ENCODE data around the gene MRPS14.

MRPS14 gene

DNA sequence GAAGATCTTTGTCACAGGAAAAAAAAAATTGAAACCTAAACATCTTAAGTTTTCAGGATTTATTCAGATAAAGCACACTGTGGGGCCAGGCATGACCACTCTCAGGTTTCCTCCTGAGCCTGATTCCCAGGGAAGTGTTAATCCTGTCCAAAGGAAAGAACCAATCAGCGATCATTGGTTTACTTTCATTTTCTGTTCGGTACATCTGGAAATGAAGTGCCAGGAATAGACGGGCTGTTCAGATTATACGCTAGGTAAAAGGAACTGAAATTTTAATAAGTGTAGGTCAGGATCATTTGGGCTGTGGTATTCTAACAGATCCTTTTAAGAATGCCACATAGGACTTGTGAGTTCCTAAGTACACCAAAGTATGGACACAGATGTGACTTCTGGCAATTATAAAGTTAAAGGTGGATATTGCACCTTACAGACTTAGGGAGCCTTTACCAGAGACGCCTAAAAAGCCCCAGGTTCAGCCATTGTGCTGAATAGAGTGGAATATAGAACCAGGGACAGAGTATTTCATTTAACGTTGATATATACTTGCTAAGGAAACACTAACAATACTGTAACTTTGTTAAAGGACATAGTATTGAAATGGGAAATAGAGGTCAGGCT lies 32.7 kb downstream of the MRPS14 start:
- no peak for DNase-seq
- intact Hi-C loops (cut with DNase I), result no loop called here

DNA sequence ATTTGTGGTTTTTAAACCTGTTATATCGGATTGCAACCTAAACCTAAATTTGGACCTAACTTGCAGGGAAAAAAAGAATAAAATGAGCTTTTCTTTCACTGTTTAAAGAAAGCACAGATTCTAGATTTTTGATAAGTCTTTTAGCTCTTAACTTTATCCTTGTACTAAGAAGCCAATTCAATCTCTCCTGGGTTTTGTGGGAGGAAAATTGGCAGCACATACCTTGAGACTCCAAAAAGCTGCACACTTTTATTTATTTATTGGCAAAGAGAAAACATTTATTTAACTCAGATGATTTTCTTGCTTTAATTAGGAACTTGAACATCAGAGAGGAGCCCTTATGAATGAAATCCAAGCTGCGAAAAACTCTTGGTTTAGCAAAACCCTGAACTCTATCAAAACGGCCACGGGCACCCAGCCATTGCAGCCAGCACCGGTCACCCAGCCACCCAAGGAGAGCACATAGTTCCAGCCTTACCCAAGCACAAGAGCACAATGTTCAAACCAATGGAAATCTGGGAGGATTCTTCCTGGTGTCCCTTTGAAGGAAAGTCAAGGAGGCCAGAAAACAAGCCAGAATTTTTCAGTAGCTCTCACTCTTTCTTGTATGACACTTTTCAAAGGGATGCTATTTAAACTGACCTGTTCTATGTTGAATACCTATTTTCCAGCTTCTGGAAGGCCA lies 33.5 kb downstream of the MRPS14 start:
- intact Hi-C loops (cut with DNase I), result no loop called here
- peak in 1 of 10 donors; percentile 77 for DNase-seq

DNA sequence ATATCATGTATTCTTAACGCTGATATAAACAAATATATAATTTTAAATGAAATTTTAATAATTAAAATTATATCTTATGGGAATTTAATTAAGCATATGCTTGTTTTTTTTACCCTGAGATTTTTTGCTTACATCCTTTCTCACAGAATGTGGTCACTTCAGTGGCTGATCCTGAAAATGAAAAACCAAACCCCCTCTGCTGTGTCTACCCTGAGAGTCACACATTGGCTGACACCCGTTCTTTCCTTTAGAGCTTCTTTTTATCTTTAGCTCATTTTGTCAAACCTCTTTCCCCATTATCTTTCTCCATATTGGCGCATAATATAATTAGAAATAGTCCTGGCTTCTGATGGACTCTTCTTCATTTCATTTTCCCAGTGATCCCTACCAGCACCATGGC lies 34.2 kb downstream of the MRPS14 start:
- DNase-seq, result no peak
- intact Hi-C loops (cut with DNase I), result no loop called here

DNA sequence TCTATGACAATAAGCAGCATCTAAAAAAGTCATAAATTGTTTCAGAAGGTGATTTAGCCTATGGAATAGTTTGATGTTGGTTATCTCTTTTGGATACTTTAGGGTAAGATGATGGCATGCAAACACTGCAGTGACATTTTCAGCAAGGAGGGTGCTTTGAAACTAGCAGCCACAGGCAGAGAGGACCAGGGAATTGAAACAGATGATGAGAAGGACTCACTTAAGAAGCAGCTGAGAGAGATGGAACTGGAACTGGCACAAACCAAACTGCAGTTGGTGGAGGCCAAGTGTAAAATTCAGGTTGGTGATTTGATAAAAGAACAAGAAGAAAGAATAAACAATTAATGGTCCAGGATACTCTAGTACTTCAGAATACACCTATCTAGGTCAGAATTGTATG lies 34.7 kb downstream of the MRPS14 start:
- intact Hi-C loops (cut with DNase I), result no loop called here

DNA sequence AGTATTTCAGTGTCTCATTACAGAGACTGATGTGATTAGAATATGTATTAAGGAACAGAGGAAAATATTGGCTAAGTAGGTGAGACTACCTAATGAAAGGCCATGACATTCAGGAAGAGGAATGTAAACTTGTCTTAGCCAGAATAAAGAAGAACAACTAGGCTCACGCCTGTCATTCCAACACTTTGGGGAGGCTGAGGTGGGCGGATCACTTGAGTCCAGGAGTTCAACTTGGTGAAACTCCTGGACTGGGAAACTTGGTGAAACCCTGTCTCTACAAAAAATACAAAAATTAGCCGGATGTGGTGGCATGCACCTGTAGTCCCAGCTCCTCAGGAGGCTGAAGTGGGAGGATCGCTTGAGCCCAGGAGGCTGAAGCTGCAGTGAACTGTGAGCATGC lies 38.3 kb downstream of the MRPS14 start:
- intact Hi-C loops (cut with DNase I), result no loop called here
- DNase-seq, result no peak

More for the DNA sequence above, 34.7 kb downstream of the MRPS14 start:
- no peak for DNase-seq

DNA sequence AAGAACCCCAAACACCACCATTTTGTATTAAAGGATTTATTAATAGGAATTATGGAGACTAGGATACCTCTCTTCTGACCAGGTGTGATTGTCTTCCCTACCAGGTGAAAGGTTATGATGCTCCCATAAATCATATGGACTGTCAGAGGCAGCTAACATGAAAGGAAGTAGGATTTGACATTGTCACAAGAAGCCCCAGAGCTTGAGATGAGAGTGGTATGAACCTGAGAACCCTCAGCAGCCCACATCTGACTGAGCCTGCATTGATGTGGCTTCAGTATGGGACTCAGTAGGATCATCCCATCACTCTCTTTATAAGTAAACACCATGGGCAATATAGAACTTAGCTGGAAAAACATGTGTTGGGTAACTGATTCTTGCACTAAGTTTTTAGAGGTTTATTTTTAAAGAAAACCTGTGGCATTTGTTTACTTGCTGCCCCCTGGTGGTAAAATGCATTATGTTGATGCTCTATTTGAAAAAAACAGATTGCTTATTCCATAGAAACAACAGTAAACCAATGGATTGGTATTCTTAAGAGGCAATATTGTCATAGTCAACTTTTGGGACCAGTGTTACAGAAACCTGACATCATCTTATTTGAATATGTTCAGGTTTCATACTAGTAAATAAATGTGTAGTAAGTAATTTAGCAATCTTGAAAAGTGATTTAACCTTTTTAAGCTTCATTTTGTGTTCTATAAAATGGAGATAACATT lies 40.1 kb downstream of the MRPS14 start:
- DNase-seq, result no peak
- intact Hi-C loops (cut with DNase I), result loop anchor here (1.0 kb wide), 1 partner anchor 214 kb away; no protein-coding TSS in a partner anchor

DNA sequence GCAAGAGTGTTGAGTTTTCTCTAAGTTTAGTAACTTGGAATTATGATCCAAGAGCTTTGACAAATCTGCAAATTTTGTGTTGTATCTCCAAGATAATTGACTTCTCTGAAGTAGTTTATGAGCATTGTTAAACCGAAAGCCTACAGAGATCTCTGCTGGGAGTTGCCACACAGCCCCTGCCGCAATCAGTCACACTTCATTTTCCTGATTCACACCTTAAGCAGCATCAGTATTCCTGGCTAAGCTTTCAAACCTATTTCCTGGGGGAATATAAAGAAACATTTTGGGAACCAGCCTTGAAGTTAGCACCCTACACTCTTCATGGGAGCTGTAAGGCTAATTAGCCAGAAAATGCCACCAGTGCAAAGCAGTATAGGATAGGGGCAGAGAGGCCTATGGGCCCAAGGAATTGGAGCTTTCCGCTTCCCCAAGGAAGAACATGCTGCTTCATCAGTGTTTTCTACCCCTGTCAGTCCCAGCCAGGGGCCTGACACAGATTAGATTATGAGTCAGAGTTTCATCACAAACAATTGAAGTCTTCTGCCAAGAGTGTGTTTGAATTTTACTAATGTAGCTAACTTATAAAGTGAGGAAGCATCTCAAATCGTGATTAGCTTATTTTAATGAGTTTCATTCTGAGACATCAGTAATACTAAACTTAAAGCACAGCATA lies 46.7 kb downstream of the MRPS14 start:
- DNase-seq, result peak in 1 of 10 donors; percentile 72
- intact Hi-C loops (cut with DNase I), result loop anchor here (5.0 kb wide), 1 partner anchor 99 kb away; no protein-coding TSS in a partner anchor

DNA sequence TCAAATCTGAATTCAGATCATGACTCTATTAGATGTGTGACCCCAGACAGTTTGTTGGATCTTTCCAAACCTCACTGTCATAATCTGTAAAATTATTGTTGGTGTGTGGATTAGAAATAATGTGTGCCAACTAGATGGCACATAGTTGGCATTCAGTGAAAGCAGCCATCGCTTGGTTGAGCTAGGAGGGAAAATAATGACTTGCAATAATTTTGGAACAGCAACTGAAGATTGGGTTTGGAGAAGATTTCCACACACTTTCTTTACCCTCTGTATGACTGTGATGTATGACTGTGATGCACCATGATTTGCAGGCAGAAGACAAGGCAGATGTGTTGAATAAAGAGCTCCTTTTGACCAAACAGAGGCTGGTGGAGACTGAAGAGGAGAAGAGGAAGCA lies 47.5 kb downstream of the MRPS14 start:
- DNase-seq, result no peak
- intact Hi-C loops (cut with DNase I), result loop anchor here (5.0 kb wide), 1 partner anchor 98 kb away; no protein-coding TSS in a partner anchor

DNA sequence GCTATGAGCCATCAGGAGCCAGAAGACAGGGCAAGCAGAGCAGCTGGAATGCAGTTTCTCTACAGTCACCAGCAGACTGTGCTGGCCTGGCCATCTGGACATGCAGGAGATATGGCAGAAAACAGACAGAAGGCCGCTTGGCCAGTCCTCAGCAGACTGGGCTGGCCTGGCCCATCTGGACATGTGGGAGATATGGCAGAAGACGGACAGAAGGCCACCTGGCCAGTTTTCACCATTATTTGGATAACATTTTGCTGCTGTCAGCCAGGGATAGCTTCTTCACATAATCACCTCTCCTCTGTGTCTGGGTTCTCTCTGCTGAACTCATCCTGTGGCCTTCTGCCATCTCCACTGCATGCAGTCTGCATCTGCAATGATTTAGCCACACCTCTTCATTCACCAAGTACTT lies 48.5 kb downstream of the MRPS14 start:
- intact Hi-C loops (cut with DNase I), result loop anchor here (5.0 kb wide), 1 partner anchor 97 kb away; no protein-coding TSS in a partner anchor

DNA sequence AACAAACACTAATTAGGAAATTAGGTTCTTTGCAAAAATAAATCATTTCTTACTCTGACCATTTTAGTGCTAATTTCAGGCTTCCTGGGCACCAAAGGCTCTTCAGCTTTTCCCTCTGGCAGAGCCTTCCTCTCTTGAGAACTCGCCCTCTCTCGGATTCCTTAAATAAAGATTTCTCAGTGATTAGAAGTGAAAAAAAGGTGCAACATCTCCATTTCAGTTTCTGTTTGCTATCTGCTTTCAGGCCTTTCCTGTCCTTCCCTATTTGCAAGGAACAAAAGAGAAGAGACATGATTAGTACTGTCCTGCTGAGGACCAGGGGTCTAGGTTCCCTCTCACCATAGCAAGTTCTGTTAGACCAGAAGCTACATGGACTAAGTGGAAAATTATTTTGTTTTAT lies 51.3 kb downstream of the MRPS14 start:
- intact Hi-C loops (cut with DNase I), result no loop called here
- DNase-seq, result no peak

More for the DNA sequence above, 48.5 kb downstream of the MRPS14 start:
- peak in 3 of 10 donors; percentile 50 to 79 (median 71) for DNase-seq

DNA sequence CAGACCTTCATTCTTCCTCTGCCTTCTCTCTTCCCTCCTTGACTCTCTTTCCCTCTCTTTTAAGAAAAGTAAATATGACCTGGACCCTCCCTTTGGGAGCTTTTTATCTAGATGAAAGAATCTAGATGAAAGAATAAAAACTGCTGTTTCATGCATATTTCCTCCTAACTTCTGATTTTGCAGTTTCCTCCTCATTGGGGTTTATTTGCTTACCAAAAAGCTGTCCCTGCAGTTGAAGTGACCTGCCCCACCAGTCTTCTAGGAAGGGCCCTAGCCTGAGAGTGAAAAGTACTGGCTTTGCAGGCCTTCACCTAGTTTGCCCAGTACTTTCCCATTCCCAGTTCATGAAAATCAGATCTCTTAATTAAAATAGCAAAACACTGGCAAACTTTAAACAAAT lies 51.8 kb downstream of the MRPS14 start:
- intact Hi-C loops (cut with DNase I), result no loop called here
- no peak for DNase-seq

DNA sequence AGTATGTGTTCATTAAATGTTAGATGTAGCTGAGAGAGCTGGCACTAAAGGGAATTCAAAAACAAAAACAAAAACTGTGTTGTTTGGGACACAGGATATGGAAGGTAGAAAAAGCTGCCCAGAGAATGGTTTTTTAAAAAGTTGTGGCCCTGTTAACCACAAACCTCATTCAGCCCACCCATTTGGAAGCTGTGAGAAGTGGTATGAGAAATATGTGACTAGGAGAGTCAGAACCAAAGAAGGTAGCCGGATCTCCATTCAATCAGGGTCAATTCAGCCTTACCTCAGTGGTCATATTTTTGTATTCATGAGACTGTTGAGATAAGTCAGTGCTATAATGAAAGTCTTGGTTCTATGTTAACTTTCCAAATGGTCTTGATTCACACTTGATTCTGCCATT lies 53.2 kb downstream of the MRPS14 start:
- intact Hi-C loops (cut with DNase I), result no loop called here
- no peak for DNase-seq

DNA sequence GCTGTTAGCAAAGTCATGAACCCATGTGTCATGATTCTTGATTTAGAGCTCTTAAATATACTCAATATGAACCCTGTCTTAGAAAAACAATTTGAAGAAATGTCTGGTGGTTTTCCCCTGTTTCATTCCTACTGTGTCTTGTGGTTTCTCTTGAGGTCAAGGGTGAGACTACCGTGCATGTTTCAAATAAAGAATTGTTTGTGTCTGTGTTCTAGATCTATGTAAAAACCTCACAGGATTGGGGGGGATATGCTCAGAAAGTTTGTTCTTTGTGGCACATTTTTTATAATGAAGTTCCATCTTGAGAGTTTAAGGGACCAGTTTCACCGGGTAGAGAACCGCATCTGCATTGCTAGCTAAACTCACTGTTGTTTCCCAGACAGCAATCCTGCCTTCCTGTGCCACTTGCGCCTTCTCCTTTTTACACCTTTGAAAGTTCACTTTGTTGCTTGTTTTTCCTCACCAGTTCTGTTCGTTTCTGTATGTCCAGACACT lies 54.4 kb downstream of the MRPS14 start:
- DNase-seq, result no peak
- intact Hi-C loops (cut with DNase I), result no loop called here

DNA sequence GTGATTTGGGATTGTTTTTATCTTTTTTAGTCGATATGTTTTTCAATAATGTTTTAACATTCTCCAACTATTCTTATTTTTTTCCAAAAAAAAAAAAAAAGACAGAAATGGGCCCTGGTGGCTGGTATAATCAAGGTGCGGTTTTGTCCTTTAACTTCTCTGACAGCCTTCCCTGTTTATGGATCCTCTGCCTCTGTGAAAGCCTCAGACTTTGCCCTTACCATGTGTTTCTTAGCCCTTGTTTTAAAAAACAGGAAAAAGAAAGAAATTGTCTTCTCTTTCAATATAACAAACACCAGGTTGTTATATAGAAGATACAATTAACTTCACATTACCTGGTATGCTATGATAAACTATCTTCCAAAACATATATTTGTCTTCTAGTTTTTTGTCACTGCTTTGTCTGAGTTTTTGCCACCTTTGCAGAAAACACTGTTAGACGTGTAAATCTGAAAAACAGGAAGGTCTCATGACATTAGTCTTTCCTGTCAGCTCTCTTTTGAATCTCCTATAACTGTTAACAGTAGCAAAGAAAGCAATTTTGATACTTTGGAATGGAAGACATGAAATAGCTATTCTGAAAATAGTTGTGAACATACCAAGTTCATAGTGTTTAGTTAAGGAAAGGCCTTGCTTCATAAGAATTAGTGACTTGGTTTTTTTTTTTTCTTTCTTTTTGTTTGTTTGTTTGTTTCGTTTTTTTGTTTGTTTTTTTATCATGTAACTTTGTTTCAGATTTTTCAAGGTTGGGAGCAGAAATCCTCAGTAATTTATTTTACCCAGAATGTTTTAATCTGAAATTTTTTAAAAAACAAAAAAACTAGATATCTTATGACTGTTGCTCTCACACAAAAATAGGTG lies 55.1 kb downstream of the MRPS14 start:
- intact Hi-C loops (cut with DNase I), result no loop called here
- no peak for DNase-seq

DNA sequence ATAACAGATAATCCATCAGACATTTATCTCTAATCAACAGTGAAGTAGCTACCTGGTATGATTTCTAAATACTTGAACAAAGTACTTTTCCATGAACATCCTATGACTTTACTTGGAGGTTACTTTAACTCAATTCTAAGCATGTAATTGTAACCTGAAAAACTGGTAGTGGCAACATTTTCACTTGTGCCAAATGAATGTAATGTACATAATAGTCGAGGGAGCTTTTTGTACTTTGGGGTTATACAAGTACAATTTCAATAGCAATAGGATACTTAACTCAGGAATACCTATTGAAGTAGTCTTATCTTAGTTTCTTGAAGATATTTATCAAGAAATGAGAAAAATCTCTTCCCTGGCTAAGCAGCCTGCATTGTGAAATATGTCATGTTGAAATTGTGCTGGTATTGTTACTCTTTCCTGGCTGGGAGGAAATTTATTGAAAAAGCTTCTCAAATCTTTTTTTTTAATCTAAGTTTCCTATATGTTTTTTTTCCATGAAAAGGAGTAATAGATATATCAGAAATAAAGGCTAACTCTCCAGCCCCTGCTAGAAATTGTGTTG lies 57.1 kb downstream of the MRPS14 start:
- intact Hi-C loops (cut with DNase I), result no loop called here
- no peak for DNase-seq

DNA sequence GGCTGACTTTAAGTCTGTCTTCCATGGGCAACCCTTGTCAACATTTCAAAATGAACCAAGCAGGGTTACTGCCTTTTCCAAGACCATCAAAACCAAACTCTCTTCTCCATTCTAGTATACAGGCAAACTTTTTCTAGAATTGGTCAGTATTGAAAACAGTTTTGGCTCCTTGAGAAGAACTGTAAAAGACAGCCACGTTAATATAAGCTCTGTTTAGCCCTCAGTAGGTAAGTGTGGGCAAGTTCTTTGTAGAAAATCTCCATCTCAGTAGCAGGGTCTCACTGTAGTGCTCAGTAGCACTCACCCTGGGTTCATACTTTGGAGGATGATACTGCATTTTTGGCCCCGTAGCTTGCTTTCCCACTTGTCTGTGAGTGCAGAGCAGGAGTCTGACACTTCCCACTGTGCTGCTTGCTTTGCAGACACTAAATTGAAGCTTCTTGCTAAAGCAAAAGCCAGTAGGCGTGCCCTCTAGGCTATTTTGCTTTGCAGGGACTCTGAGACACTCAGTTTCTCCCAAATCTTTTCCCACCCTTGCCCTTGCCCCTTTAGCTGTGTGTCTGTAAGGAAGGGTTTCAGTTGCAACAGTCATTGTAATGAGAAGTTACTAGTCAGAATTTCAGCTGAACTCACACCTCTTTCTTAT lies 57.7 kb downstream of the MRPS14 start:
- intact Hi-C loops (cut with DNase I), result no loop called here
- peak in 2 of 10 donors; percentile 20 to 31 for DNase-seq

DNA sequence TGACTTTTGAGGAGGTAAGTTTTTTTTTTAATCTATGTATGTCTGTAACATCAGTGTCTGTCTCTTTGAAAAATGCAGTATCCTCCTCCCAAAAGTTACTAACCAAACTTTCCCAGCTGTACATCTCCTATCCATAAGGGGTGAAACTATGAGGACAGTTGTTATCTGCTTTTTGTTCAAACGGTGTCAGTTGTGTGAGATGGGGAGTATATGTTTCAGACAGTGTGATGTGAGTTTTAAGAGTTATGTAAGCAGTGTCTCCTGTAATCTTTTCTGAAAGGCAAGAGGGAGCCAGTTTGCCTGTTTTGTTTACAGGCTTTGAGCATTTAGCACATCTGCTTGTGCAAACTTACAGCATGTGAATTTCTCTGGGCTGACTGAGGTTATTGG lies 58.3 kb downstream of the MRPS14 start:
- intact Hi-C loops (cut with DNase I), result no loop called here
- no peak for DNase-seq

DNA sequence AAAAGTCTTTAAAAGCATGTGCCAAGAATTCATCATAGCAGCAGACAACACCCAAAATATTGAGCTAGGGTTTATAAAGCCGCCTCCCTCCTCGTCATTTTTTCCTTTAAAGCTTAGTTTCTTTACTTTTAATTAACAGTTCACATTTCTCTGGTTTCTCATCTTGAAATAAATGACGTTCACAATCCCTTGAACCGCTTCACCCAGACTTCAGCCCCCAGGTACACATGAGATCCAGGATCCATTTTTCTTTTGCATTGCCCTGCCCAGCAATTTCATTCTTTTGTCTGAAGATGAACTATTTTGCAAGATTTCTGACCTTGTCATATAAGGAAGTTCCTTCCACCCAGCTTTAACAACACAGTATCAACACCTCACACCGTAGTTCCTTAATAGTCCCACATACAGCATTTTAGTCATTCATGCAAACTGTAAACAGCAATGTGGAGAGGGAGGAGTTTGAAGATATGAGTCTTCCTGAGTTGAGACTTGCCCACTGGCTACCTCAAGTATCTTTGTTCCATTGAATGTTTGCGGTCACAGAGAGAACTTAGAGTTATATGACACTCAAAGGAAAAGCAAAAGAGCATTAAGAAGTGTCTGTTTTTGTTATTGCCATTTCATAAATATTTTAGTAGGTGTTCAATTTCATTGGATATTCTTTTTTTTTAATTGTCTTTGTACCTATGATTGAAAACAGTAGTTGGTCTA lies 58.8 kb downstream of the MRPS14 start:
- no peak for DNase-seq
- intact Hi-C loops (cut with DNase I), result no loop called here

Data from posterior cingulate gyrus (tissue), 11 donors.